ENCODE data around the gene UQCR11.

GRCh38 chr19:1599460-1599846 is 5.8 kb downstream of the UQCR11 start:
- TF ChIP-seq, protein P1, sequence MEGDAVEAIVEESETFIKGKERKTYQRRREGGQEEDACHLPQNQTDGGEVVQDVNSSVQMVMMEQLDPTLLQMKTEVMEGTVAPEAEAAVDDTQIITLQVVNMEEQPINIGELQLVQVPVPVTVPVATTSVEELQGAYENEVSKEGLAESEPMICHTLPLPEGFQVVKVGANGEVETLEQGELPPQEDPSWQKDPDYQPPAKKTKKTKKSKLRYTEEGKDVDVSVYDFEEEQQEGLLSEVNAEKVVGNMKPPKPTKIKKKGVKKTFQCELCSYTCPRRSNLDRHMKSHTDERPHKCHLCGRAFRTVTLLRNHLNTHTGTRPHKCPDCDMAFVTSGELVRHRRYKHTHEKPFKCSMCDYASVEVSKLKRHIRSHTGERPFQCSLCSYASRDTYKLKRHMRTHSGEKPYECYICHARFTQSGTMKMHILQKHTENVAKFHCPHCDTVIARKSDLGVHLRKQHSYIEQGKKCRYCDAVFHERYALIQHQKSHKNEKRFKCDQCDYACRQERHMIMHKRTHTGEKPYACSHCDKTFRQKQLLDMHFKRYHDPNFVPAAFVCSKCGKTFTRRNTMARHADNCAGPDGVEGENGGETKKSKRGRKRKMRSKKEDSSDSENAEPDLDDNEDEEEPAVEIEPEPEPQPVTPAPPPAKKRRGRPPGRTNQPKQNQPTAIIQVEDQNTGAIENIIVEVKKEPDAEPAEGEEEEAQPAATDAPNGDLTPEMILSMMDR (IDR thresholded peaks at IDR 0.05), result no peak
- TF ChIP-seq POLR2AphosphoS5 (IDR thresholded peaks at IDR 0.05) (no peak), EP300 (IDR thresholded peaks at IDR 0.05) (no peak)

Measured in esophagus muscularis mucosa (tissue), 4 donors.